Globus pallidus (tissue), 1 donor: Measurements from ENCODE around the gene RIPPLY3.
"Not testable (repeated sequence)": the region's sequence is repeated elsewhere in the genome, so short reads cannot be mapped to it uniquely, and the experiment has no call there.

Source experiments
- DNase-seq: peaks from one replicate; pipeline ENCODE4 v3.0.0-alpha.2; 2015; ENCODE audit warnings: low spot score

Gene RIPPLY3

DNA sequence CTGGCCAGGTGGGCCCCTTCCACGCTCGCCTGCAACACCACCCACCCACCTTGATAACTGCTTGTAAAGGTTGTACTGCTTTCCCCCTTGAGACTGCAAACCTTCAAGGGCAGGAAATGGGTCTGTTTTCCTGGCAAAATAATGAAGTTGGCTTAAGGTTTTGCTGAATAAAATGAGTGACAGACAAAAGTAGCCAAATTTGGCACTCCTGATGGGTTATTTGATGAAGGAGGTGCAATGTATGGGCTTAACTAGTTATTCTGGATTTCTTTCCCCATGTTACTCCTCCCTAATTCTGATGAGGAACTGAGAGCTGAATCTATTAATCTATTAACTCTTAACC lies 25.5 kb upstream of the RIPPLY3 start:
- DNase-seq = no peak

DNA sequence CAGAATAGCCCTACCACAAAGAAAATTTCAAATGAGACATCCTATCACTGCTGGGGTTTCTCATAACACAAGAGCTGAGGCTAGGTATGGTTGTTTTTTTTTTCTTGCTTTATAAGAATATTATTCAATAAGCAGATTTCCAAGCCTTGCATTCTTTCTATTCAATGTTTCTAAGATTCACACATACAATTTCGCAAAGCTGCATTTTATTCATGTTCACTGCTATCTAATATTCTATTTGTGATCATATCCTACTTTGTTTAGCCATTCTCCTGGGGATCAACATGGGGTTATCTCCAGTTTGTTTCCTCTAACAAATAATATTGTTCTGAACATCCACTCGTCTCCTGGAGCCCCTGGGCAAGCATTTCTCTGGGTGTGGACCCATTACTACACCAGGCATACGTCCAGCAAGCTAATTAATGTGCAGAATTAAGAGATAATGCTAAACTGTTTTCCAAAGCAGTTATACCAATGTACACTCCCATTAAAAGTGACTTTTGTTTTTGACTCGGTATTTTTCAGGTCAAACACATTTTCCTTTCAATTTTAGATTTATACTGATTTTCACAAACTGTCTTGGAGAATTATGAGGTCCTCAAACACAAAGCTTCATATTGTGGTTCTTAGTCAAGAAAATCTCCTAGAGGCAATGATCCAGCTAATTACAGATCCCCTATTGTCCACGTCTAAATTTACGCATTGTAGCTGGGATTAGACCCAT lies 24.4 kb upstream of the RIPPLY3 start:
- DNase-seq = no peak

DNA sequence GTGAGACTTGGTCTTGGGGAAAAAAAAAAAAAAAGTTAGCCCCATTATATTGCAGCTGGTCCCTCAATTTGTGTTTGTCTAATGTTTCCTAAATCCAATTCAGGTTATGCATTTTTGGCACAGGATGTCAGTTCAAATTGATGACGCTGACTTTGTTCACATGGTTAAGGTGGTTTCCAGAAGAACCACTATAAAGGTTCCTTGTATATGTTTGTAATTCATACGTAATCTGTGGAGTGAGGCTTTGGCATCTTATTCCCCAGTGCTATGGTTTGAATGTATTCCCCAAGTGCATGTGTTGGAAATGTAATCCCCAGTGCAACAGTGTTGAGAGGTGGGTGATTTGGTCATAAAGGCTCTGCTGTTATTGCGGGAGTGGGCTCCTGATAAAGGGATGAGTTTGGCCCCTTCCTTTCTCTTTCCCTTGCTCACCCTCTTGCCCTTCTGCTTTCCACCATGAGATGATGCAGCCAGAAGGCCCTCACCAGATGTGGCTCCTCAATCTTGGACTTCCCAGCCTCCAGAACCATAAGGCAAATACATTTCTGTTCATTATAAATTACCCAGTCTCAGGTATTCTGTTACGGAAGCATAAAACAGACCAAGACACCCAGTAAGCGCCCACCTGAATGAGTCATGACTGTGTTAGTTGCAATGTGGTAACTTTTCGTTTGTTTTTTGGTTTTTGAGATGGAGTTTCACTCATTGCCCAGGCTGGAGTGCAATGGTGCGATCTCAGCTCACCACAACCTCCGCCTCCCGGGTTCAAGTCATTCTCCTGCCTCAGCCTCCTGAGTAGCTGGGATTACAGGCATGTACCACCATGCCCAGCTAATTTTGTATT lies 20.5 kb upstream of the RIPPLY3 start:
- no peak for DNase-seq

DNA sequence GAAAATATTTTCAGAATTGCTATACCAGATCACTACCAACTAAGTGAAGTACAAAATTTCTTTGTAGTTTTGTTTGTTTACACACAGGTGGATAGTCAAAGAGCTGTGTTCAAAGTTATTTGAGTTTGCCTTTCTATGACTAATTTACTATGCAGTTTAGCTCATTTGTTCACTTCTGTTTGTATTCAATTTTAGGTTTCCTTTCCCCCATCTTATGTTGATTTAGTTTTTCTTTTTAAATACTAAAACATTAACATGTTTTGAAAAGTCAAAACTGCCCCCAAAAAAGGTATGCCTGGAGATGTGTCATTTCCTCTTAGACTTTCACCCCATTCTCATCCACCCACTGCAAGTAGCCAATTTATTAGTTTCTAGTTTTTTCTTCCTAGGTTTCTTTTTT lies 18.7 kb upstream of the RIPPLY3 start:
- no peak for DNase-seq

DNA sequence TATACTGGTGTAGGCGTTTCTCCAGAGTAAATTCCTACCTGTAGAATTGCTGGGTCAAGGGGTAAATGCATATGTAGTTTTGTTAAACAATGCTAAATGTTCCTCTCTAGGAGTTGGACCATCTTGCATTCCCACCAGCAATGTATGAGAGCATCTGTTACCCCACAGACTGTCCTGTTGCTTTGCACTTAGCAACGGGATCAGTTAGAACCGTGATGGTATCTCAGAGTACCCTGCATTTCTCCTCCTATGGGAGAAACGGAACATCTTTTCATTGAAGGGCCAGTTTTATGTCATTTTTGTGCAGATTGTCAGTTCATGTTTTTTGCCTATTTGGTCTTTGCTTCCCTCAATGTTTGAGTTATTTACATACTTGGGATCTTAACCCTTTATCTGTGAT lies 18.0 kb upstream of the RIPPLY3 start:
- no peak for DNase-seq

DNA sequence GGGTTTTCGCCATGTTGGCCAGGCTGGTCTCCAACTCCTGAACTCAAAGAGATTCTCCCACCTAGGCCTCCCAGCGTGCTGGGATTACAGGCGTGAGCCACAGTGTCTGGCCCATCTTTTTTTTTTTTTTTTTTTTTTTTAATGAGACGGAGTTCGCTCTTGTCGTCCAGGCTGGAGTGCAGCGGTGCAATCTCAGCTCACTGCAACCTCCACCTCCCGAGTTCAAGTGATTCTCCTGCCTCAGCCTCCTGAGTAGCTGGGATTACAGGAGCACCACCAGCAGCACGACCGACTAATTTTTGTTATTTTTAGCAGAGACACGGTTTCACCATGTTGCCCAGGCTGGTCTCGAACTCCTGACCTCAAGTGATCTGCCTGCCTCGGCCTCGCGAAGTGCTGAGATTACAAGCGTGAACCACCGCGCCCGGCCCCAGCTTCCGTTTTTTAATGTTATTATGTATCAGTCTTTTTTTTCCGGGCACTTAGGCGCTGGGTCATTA lies 17.3 kb upstream of the RIPPLY3 start:
- not testable (repeated sequence) for DNase-seq

DNA sequence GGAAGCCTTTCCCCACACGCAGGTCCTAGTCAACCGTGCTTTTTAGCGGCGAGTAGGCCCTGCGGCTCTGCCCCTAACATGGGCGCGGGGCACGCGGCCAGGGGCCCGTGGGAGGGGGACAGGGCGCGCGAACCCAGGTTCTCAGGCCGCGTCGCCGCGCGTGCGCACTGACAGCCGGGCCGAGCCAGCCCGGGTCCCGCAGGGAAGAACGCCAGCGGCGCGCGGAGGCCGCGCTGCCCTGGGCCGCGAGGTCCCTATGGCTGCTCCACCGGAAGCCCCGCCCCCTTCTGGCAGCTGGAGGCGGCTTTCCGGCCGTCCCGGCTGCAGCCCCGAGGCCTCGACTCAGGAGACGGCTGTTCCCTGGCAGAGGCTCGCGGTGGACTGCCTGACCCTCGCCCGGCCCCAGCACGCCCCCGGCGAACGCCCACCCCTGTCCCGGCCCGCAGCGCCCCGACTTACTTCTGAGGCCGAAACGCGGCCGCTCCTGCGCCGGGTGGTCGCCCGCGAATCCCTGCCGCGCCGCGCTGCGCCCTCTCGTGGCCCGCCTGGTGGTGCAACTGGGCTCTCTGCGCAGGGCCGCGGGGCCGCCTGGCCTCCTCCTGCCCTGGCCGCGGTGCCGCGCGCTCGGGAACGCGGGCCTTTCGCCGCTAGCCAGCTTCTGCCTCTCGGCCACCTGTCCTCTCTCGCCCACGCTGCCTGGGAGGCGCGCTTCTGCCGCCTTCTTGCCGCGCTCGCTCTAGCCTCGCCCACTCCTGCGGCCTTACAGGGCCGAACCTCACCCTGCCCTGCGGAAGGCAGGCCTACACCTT lies 16.6 kb upstream of the RIPPLY3 start:
- peak; percentile 93 for DNase-seq

DNA sequence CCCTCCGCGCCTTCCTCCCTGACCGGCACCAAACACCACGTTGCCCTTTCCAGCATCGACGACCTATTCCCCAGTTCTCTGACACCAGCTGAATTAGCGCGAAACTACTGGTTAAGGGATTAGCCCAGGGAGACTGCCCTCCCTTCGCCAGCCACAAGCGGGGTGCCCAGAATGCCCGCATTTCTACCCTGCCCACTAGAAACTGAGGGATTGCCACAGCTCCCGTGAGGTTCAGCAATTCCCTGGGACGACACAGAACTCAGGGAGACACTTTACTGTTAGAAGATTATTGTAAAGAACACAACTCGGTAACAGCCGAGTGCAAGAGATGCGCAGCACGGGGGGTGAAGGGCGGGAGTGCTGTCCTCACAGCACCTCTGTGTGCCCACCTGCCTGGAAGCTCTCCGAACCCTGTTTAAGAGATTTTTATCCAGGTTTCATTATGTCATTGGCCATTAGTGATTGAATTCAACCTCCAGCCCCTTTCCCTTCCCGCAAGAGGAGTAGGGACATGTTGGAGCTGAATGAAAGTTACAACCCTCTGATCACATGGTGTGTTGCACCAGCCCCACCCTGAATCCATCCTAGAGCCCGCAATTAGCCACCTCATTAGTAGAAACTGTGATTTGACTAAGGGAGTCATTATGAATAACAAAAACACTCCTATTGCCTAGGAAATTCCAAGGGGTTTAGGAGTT lies 15.8 kb upstream of the RIPPLY3 start:
- DNase-seq = no peak

DNA sequence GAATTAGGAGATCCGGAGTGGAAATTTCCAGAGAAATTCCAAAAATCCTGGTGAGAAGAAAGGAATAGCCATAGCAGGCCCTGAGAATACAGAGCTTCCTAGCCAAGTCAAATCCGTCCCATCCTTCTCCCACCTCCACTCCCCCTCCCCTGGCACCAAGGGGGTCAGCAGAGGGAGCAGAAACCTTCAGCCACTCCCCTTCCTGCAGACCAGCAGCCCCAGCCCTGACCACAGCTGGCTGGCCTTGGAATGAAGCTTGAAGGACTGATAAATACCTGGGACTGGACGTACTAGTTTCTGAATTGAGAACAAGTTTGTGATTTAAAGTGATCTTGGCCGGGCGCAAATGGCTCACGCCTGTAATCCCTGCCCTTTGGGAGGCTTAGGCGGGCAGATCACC lies 13.8 kb upstream of the RIPPLY3 start:
- DNase-seq = no peak

DNA sequence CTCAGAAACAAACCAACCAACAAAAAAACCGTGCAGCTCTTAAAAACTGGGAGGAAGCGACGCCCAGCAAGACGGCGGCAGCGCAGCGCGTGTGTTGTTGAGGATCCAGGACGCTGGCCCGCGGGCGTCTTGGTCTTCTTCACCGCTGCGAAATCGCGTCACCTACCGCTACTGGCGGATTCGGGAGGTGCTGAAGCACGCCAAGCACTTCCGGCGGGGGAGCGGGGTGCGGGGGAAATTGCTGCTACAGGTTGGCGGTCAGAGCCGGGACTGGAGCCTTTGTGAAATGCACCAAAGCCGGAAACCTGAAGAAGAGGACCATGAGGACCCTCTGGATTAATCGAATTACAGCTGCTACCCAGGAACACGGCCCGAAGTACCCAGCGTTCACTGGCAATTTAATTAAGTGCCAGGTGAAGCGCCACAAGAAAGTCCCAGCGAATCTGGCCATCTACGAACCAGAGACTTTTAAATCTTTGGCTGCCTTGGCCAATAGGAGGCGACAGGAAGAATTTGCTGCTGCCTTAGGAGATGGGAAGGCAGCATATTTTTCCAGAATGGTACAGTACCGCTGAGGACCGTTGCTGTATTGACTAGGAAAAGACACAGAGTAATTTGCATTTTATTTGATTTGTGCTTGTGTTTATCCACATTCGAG lies 11.9 kb upstream of the RIPPLY3 start:
- no peak for DNase-seq

DNA sequence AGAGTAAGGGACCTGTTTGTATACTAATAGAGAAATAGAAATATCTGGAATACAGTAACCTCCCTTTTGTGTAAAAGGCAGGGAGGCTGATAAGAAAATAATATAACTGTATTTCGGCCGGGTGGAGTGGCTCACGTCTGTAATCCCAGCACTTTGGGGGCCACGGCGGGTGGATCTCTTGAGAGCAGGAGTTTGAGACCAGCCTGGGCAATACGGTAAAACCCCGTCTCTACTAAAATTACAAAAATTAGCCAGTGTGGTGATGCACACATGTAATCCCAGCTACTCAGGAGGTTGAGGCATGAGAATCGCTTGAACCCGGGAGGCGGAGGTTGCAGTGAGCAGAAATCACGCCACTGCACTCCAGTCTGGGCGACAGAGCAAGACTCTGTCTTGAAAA lies 11.2 kb upstream of the RIPPLY3 start:
- not testable (repeated sequence) for DNase-seq

DNA sequence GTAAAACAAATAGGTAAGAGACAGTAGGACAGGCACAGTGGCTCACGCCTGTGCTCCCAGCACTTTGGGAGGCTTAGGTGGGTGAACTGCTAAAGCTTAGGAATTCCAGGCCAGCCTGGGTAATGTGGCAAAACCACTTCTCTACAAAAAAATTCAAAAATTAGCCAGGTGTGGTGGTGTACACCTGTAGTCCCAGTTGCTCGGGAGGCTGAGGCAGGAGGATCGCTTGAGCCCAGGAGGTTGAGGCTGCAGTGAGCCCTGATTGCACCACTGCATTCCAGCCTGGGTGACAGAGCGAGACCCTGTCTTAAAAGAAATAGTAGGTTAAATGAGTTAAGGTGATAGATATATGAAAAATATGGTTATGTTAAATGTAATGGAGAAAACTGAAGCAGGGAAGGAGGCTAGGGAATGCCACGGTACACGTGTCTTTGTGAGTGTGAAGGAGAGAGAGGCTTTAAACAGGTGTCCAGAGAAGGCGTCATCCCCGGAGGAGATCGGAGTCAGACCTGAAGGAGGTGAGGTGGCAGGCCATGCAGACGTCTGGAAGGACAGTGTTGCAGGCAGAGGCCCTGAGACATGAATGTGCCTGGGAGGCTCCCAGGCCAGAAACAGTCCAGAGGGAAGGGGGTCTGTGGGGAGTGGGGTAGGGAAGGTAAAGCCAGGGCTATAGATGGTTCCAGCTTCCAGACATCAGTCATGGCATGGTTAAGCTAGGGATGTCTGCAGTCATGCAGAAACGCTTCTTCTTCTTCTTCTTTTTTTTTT lies 7.2 kb upstream of the RIPPLY3 start:
- DNase-seq = no peak

DNA sequence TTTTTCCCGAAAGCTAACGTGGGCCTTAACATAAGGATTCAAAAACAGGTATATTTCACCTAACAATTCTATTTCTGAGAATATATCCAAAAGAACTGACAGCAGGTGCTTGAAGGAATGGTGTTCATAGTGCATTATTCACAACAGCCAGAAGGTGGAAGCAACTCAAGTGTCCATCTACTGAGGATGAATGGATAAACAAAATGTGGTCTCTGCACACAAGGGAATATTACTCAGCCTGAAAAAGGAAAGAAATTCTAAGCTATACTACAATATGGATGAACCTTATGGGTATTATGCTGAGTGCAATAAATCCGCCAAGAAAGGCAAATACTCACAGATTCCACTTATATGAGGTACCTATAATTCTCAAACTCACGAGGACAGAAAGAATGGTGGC lies 6.1 kb upstream of the RIPPLY3 start:
- DNase-seq = no peak

DNA sequence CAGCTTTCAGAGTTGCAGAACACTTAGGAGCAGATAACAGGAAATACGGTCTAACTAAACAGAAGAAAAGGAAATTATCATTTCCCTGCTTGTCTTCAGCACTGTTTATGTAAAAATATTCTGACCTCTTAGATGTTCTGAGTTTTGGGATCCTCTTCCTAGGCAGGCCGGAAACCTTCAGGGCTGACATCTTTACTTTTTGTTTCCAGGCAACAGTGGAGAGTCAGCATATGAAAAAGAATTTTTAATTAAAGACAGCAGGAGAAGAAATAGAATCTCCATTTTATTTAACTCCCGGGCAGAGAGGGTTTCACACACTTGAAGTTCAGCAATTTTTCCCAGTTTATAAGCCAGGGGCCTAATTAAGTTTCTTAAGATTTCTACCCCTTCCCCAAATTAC lies 5.1 kb upstream of the RIPPLY3 start:
- DNase-seq = no peak

DNA sequence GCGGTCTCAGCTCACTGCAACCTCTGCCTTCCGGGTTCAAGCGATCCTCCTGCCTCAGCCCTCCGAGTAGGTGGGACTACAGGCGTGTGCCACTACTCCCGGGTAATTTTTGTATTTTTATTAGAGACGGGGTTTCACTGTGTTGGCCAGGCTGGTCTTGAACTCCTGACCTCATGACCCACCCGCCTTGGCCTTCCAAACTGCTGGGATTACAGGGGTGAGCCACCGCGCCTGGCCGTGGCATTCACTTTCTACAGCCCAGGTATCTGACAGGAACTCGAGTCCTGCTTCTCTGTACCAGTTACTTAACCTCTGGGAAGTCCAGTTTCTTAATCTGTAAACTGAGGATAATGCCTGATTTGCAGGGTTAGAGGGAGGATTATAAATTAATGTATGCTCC lies 3.7 kb upstream of the RIPPLY3 start:
- not testable (repeated sequence) for DNase-seq

DNA sequence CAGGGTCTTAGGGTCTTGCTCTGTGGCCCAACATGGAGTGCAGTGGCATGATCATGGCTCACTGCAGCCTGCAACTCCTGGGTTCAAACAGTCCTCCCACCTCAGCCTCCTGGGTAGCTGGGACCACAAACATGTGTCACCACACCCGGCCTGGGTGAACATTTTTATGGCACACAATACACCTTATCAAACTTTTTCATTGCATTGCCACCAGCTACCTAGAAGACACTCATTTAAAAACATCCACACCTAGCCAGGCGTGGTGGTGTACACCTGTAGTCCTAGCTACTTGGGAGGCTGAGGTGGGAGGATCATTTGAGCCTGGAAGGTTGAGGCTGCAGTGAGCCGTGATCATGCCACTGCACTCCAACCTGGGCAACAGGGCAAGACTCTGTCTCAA lies 2.6 kb upstream of the RIPPLY3 start:
- not testable (repeated sequence) for DNase-seq

DNA sequence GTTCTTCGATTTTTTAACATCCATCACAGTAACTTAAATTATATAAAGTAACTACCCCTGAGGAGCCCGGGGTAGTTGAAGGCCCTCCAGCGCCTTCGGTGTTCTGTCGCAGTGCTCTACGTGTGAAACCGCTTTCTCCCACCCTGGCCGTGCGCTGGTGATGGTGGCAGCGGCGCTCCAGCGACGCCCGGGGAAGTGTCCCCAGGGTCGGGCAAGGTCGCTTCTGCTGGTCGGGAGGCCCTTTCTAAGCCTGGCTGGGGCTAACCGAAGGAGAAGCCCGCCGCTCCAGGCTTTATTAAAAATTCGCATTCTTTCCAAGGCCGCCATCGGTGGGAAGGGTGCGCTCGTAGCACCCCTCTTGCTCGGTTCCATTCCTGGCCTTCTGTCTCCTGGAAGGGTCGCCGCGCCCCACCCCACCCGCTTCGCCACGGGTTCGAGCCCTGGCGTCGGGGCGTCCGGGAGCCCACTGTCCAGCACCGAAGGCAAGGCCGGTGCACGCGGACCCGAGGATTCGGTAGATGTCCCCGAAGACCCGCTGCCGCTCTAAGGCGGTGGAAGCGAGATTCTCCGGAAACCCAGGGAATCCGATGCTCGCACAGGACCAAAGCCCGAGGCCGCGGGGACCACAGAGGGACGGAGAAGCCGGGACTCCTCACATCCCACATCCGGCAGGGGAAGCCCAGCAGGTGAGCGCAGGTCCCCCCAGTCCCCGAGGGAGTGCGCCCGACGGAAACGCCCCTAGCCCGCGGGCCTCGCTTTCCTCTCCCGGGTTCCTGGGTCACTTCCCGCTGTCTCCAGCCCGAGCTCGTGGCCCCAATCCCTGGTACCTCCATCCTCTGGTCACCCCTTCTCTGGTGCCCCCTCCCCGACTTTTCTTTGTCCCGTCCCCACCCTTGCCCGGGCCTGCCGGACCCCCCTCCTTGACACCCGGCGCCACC lies 685 bp upstream of the RIPPLY3 start:
- DNase-seq = no peak

DNA sequence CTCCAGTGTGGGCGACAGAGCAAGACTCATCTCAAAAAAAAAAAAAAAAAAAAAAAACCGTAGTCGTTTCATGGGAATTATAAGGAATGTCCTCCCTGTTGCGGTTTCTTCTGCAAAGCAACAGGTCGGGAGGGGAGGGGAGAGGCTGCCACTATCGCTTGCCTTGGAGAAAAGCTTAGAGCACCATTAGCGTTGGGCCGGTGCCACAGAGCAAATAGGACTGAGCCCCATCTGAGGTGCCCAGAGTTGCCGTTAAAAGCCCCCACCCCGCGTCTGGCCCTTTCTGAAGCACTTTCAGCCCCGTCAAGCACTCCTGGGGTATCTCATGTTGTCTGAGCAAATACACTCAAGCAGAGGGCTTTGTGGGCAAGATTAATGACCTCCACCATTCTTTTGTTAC lies 2.2 kb downstream of the RIPPLY3 start:
- no peak for DNase-seq

DNA sequence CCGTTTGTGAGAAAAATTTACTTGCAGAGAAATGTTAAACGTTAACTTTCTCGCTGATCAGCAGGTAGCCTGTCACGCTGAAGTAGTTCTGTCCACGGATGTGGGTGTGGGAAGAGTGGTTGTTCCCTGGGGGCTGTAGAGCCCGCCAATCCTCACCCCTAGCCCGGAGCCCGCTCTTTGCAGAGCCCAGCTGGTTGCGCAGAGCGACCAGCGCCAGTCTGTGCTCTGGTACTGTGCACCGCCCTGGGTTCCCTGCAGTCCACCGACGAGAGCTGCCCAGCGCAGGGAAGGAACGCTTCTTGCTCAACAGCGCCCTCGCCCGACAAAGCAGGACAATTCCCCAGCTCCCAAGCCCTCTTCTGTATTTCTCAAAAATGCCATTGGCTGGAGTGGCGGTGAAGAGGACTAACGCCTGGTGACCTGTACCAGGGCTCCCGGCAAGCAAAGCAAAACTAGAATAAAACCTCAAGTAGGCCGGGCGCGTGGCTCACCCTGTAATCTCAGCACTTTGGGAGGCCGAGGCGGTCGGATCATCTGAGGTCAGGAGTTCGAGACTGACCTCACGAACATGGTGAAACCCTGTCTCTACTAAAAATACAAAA lies 3.3 kb downstream of the RIPPLY3 start:
- DNase-seq = peak; percentile 83
